Measurements from ENCODE around the gene IRAK1. TPM values are rescaled to one million over a fixed set of nuclear protein-coding genes. Genes with fewer than 3 reads are reported as not detected.

IRAK1 gene
- total and polyA plus RNA-seq, 2 donors (not counting 3 experiments of a cell fraction or from before 2014, with no cell fraction given) = 63.6 to 138 TPM

DNA sequence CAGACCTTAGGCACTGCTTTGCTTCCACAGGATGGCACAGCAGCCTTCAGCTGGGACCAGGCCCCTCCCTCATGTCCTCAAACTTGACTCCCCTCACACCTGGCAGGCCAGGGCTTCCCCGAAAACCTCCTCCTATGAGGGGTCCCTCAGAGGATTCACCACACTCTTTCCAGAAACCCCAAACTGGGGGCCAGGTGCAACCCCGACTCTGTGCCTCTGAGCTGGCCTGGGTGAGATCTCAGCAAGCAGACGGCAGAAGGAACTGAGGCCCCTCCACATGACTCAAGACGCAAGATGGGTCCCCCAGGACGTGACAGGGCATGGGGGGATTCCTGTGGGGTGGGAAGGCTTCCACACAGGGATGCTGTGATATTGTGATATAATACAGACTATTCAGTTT is 54.3 kb downstream of the IRAK1 start:
- no peak for FAIRE-seq
- Histone ChIP-seq H3K79me2 (ENCODE audit: control insufficient read depth, insufficient read depth, low read length) (peaks cover 76% of the 10 kb centered on the region), H3K9ac (replicated peaks; ENCODE audit: extremely low read depth, insufficient read depth, low read length) (no peak overlapping the region), H3K4me1 (ENCODE audit: control insufficient read depth, extremely low read depth, insufficient read depth, low read length) (peaks cover 28% of the 10 kb centered on the region), H4K20me1 (replicated peaks; ENCODE audit: control insufficient read depth, extremely low read depth, insufficient read depth, low read length) (no peaks in the 10 kb centered on the region), H3K27ac (ENCODE audit: insufficient read depth, low read depth, low read length) (no peak overlapping the region), H3K9me1 (replicated peaks; ENCODE audit: control insufficient read depth, extremely low read depth, insufficient read depth, low read length) (no peaks in the 10 kb centered on the region), H3K4me3 (replicated peaks in 1 of 3; ENCODE audit: insufficient read depth in 1 of 3, low read depth in 1 of 3, low read length in 3 of 3) (no peak overlapping the region), H3K27me3 (ENCODE audit: control insufficient read depth in 2 of 2, insufficient read depth in 2 of 2, low read length in 2 of 2) (no peaks in the 10 kb centered on the region), H3K9me3 (replicated peaks; ENCODE audit: control insufficient read depth, insufficient read depth, low read length) (no peaks in the 10 kb centered on the region), H3K4me2 (ENCODE audit: insufficient read depth, low read length) (no peak overlapping the region), H2AFZ (ENCODE audit: low read depth, low read length) (no peak overlapping the region), H3K36me3 (ENCODE audit: control insufficient read depth in 2 of 2, extremely low read depth in 1 of 2, insufficient read depth in 2 of 2, low read length in 2 of 2) (peaks cover 4 to 20% of the 10 kb centered on the region in 2 experiments)
- DNase-seq (ENCODE audit: low read depth, low spot score) = no peak
- intact Hi-C loops (cut with micrococcal nuclease) = no loop called here
- ChIA-PET POLR2A (no interaction called here), CTCF (interaction anchor here (1.2 kb wide), 1 partner anchor 43 kb away, joined by 3 read pairs; no protein-coding TSS in a partner anchor)
- dilution Hi-C loops (cut with MboI; ENCODE audit: extremely low pct_ligation_motif_present, low sequenced_read_pairs) = no loop called here
- no TSS peak for BruUV-seq (replicated peaks)
- TF ChIP-seq, protein P1, sequence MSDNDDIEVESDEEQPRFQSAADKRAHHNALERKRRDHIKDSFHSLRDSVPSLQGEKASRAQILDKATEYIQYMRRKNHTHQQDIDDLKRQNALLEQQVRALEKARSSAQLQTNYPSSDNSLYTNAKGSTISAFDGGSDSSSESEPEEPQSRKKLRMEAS (IDR thresholded peaks at IDR 0.05; ENCODE audit: insufficient read depth, insufficient read length) = no peak
- TF ChIP-seq POLR2AphosphoS5 (IDR thresholded peaks at IDR 0.05; ENCODE audit: insufficient read depth, low read depth, low read length) (no peak), MYC (IDR thresholded peaks at IDR 0.05; ENCODE audit: low read depth, low read length) (no peak), JUN (IDR thresholded peaks at IDR 0.05; ENCODE audit: borderline replicate concordance, insufficient read depth, insufficient read length, low read depth) (no peak), GATA2 (IDR thresholded peaks at IDR 0.05; ENCODE audit: insufficient read depth, insufficient read length, low read depth, low read length) (no peak), FOS (IDR thresholded peaks at IDR 0.05; ENCODE audit: borderline replicate concordance, insufficient read depth, low read length) (no peak), EZH2 (IDR thresholded peaks at IDR 0.05; ENCODE audit: borderline replicate concordance, low read depth, low read length, severe bottlenecking) (no peak), POLR2A (IDR thresholded peaks at IDR 0.05; ENCODE audit: low read depth, low read length) (no peak)
- TF ChIP-seq, protein P2, sequence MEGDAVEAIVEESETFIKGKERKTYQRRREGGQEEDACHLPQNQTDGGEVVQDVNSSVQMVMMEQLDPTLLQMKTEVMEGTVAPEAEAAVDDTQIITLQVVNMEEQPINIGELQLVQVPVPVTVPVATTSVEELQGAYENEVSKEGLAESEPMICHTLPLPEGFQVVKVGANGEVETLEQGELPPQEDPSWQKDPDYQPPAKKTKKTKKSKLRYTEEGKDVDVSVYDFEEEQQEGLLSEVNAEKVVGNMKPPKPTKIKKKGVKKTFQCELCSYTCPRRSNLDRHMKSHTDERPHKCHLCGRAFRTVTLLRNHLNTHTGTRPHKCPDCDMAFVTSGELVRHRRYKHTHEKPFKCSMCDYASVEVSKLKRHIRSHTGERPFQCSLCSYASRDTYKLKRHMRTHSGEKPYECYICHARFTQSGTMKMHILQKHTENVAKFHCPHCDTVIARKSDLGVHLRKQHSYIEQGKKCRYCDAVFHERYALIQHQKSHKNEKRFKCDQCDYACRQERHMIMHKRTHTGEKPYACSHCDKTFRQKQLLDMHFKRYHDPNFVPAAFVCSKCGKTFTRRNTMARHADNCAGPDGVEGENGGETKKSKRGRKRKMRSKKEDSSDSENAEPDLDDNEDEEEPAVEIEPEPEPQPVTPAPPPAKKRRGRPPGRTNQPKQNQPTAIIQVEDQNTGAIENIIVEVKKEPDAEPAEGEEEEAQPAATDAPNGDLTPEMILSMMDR (IDR thresholded peaks at IDR 0.05; ENCODE audit: extremely low read depth in 1 of 2, insufficient read depth in 1 of 2, low read depth in 1 of 2, low read length in 2 of 2) = no peak

Data from endothelial cell of umbilical vein (primary cell).